HG02884 (cell line): Measurements from ENCODE around the gene MAML1.
"Not testable (repeated sequence)": the region's sequence is repeated elsewhere in the genome, so short reads cannot be mapped to it uniquely, and the experiment has no call there.

Experiments used
- ATAC-seq: cut with Tn5 transposase; IDR thresholded peaks from one replicate; pipeline ENCODE4 v1.9.1; 2021; ENCODE audit warnings: mild to moderate bottlenecking, moderate library complexity; ENCODE audit not compliant: unreplicated experiment

The MAML1 gene

DNA sequence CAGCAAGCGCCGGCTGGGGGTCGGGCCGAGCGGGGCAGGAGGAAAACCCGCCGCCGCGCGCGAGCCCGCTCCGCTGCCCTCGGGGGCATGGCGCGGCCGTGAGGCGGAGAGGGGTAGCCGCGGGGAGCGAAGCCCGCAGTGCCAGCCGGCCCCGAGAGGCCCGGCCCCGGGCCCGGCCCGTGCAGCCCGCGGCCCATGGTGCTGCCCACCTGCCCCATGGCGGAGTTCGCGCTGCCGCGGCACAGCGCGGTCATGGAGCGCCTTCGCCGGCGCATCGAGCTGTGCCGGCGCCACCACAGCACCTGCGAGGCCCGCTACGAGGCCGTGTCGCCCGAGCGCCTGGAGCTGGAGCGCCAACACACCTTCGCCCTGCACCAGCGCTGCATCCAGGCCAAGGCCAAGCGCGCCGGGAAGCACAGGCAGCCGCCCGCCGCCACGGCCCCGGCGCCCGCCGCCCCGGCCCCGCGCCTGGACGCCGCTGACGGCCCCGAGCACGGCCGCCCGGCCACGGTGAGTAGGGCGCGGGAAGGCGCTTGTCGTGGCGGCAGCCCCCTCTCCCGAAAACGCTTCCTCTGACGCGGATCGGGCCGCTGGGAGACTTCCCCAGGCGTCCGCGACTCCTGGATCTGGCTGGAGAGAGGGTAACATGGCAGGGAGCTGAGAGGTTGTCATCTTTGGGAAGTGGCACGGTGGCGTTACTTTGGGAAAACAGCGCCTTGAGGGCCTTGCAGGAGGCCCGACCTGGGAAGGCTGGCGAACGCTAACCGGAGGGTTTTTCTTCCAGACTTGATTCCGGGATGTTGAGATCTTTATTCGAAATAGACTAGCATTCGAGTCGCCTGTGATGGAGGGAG is 523 bp downstream of the MAML1 start:
- ATAC-seq: peak; percentile 18

DNA sequence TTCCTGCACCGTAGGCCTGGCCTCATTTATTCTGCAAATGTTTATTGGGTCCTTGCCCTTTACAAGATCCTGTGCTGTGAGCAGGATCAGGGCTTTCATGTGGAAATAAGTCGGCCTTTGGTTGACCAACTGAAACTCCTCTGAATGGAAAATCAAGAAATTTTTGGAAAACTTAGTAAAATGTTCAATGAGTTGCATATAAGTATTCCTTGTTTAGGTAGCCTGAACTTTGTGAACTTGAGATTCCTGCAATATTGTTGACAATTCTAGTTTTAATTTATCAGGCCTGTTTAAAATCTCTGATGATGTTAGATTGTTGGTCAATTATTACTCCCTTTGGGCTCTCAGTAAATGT is 1.1 kb downstream of the MAML1 start:
- no peak for ATAC-seq

DNA sequence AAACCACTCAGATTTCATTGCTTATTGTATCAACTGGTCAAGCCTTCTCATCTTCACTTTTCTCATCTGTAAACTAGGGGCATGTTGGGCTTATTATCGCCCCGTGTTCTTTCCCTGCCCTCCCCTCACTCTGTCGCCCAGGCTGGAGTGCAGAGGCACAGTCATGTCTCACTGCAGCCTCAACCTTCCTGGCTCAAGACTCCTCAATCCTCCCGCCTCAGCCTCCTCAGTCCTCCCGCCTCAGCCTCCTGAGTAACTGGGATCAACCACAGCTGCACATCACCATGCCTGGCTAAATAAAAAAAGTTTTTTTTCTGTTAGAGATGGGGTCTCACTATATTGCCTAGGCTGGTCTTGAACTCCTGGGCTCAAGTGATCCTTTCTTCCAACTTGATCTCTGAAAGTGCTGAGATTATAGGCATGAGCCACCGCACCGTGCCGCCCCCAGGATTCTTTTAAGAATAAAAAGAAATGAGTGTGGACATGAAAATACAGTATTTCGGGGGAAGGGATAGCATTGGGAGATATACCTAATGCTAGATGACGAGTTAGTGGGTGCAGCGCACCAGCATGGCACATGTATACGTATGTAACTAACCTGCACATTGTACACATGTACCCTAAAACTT is 2.0 kb downstream of the MAML1 start:
- no peak for ATAC-seq

- ATAC-seq: no peak
These were observed 6.1 kb downstream of the MAML1 start for GRCh38 chr5:179738742-179739141.

GRCh38 chr5:179744106-179744505 is 11.5 kb downstream of the MAML1 start:
- not testable (repeated sequence) for ATAC-seq

- no peak for ATAC-seq
These were observed 14.2 kb downstream of the MAML1 start for GRCh38 chr5:179746872-179747271.

DNA sequence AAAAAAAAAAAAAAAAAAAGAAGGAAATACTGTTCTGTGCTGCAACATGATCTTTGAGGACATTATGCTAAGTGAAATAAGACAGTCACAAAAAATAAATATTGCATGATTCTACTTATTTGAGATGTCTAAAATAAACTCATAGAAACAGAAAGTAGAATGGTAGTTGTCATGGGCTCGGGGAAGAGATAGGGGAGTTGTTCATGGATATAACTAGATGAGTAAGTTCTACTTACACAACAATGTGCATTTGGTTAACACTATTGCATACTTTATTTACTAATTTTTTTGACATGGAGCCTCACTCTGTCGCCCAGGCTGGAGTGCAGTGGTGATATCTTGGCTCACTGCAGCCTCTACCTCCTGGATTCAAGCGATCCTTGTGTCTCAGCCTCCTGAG is 15.2 kb downstream of the MAML1 start:
- ATAC-seq: no peak

DNA sequence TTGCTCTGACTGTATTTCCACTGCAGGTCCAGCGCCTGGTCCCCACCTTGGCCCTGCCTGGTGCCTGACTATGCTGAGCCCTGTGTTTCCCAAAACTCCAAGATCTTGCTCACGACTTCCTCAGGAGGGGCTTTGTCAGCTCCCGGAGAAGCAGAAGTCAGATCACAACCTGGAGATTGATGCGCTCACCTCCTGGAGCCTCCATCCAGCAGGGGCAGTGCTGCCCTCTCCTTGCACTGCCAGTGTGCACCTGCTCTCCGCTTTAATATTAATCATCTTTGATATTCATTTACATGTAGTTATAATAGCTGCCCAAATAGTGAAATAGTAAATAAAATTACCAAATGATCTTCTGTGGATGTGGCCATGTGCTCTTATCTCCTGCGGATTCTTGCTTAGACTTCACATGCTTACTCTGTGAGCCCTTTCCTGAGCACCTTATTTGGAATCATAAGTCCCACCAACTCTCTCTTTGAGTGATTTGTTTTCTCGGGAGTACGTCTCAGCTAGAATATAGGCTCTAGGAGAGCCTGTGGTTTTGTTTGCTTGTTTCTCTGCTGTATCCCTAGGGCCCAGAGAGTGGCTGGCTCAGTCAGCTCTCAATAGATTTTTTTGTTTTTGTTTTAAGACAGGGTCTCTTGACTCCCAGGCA is 17.4 kb downstream of the MAML1 start:
- no peak for ATAC-seq

DNA sequence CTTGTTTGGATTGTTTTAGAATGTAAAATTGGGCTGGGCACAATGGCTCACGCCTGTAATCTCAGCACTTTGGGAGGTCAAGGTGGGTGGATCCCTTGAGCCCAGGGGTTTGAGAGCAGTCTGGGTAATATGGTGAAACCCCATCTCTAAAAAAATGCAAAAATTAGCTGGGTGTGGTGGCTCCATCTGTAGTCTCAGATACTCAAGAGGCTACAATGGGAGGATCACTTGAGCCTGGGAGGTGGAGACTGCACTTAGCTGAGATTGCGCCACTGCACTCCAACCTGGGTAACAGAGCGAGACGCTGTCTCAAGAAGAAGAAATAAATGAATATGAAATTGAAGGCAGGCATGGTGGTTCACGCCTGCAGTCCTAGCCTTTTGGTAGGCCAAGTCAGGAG is 21.3 kb downstream of the MAML1 start:
- ATAC-seq: no peak

DNA sequence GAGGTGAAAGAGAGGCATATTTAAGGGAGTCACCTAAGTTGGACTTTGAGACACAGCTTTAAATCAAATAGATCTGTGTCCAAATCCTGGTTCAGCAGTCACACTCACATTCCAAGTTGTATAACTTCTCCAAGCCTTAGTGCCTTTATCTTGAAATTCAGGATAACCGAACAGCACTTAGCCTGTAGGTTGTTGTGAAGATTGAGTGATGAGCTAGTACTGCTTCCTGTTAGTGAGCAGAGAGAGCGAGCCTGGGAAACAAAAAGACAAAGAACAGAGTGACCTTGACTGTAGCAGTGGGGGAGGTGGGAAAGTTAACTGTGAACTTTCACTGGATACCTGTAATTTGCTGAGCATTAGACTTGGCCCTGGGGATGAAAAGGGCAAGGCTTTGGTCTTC is 22.4 kb downstream of the MAML1 start:
- no peak for ATAC-seq

GRCh38 chr5:179758955-179759354 is 26.3 kb downstream of the MAML1 start:
- no peak for ATAC-seq

- ATAC-seq: peak; percentile 66
These were observed 27.2 kb downstream of the MAML1 start for GRCh38 chr5:179759581-179760551.

- no peak for ATAC-seq
These were observed 29.6 kb downstream of the MAML1 start for GRCh38 chr5:179762079-179762780.

DNA sequence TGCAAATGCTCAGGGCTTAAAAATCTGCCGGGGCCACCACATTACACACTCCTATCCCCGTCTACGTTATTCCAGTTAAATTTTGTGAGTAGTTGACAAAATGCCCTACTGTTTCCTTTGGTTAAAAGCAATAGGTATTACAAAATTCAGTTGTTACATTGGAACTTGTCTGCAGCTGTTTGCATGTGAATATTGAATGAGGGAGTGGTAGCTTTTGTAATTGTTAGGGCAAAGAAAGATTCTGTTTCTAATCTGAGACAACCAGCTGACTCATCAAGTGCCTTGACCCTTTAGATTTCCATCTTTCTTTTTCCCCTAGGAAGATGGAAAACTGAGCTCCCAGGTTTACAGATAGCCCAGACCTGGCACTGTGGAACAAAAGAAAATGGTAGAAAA is 30.2 kb downstream of the MAML1 start:
- no peak for ATAC-seq

- ATAC-seq: no peak
These were observed 30.8 kb downstream of the MAML1 start for GRCh38 chr5:179763215-179763945.

DNA sequence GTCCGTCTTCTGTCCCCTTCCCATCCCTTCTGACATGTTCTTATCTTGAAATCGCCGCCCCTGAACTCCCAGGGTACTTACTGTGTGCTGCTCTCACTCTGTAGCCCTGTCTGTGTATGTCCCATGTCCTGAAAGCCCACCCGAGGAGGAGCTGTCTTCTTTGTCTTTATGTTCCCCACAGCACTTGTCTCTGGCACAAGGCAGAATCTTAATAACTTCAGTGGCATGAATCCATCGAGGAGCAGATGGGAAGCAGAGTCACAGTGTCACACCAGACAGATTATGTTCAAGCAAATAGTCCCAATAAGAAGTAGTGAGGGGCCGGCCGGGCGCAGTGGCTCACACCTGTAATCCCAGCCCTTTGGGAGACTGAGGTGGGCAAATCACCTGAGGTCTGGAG is 31.4 kb downstream of the MAML1 start:
- ATAC-seq: no peak

GRCh38 chr5:179765400-179765799 is 32.8 kb downstream of the MAML1 start:
- ATAC-seq: no peak

- ATAC-seq: no peak
These were observed 33.6 kb downstream of the MAML1 start for GRCh38 chr5:179766021-179766725.
